ENCODE measurements around the gene SLC39A5. TPM values are rescaled to one million over a fixed set of nuclear protein-coding genes. Genes with fewer than 3 reads are reported as not detected.
"Not testable (repeated sequence)": the region's sequence is repeated elsewhere in the genome, so short reads cannot be mapped to it uniquely, and the experiment has no call there.

The SLC39A5 gene
- total and polyA plus RNA-seq, 8 donors = 108 to 615 (median 263) TPM

DNA sequence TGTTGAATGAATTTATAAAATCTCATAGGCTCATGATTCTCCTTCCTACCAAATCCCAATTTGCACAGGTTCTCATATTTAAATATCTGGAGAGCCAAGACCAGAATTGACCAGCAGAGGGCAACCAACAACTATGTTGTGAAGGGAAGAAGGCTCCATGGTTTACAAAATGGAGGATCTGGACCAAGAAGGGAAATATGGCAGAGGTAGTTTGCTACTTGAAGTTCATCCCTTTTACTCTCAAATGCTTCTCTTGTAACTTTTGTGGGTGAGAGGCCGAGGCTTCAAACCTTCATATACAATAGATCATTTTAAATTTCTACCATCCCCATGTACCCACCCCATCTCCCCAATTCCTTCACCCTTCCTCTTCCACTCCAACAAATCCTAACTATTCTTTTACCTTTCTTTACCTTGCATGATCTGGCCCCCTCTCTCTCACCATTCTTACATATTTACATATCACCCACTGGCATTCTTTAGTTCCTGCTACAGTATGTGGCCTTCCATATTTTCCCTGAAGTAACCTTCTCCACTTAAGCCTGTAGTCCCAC lies 36.7 kb upstream of the SLC39A5 start:
- DNase-seq = peak in 4 of 6 donors; percentile 60 to 85 (median 76)
- Histone ChIP-seq H3K36me3 (no peaks in the 10 kb centered on the region), H3K4me1 (peaks cover 1 to 2% (median 1%) of the 10 kb centered on the region in 3 donors), H3K27me3 (no peaks in the 10 kb centered on the region), H3K4me3 (no peak overlapping the region), H3K9me3 (no peaks in the 10 kb centered on the region), H3K27ac (no peak overlapping the region)
- peak in 3 of 4 donors; percentile 32 to 35 (median 32) for ATAC-seq
- intact Hi-C loops (cut with DNase I) = loop anchor here in 1 of 3 donors (10.0 kb wide), 1 partner anchor 62 kb away; the partner anchor contains the start of gene ANKRD52
- FAIRE-seq = peak; percentile 73
- 28 to 40% methylated on average over 1 of the region's 1 CpG for WGBS, 2 donors
- TF ChIP-seq CTCF (IDR thresholded peaks at IDR 0.05) = peak in 3 of 4 donors; percentile 39 to 74 (median 68)

DNA sequence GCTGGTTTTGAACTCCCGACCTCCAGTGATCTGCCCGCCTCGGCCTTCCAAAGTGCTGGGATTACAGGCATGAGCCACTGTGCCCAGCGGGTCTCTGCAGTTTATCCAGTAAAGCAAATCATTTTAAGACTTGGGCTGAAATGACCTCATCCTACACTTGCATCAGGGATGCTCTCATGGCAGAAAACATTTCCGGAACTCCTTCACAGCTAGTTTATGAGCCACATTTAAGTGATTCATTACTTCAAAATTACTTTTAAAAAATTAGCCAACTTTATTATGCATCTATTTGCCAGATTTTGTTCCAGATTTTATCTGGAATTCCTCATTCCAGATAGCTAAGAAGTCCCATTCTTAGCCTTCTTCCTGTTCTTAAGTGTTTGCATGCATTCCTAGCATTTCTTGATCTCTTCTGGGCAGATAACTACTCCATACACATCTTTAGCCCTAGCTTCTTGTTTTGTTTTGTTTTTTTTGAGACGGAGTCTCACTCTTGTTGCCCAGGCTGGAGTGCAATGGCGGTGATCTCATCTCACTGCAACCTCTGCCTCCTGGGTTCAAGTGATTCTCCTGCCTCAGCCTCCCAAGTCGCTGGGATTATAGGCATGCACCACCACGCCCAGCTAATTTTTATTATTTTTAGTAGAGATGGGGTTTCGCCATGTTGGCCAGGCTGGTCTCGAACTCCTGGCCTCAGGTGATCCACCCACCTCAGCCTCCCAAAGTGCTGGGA lies 32.9 kb upstream of the SLC39A5 start:
- not testable (repeated sequence) for FAIRE-seq, H3K36me3 ChIP-seq, H3K4me1 ChIP-seq, H3K4me3 ChIP-seq, H3K9me3 ChIP-seq, H3K27me3 ChIP-seq, DNase-seq, H3K27ac ChIP-seq
- peak in 2 of 4 donors; percentile 8 to 29 for ATAC-seq
- 72 to 81% methylated on average over 10 to 11 of the region's 11 CpGs for WGBS, 2 donors
- intact Hi-C loops (cut with DNase I) = loop anchor here in 1 of 3 donors (10.0 kb wide), 1 partner anchor 58 kb away; the partner anchor contains the start of gene ANKRD52

GRCh38 chr12:56197921-56198635 lies 31.8 kb upstream of the SLC39A5 start:
- intact Hi-C loops (cut with DNase I) = loop anchor here in 1 of 3 donors (10.0 kb wide), 1 partner anchor 57 kb away; the partner anchor contains the start of gene ANKRD52
- Histone ChIP-seq H3K36me3 (no peaks in the 10 kb centered on the region), H3K9me3 (no peaks in the 10 kb centered on the region), H3K4me1 (no peaks in the 10 kb centered on the region), H3K27me3 (no peaks in the 10 kb centered on the region), H3K4me3 (no peak overlapping the region), H3K27ac (no peak overlapping the region)
- WGBS, 2 donors = 86 to 93% methylated on average over 9 of the region's 9 CpGs
- TF ChIP-seq CTCF (IDR thresholded peaks at IDR 0.05) = no peak
- DNase-seq (no peak), FAIRE-seq (no peak), ATAC-seq (no peak)

DNA sequence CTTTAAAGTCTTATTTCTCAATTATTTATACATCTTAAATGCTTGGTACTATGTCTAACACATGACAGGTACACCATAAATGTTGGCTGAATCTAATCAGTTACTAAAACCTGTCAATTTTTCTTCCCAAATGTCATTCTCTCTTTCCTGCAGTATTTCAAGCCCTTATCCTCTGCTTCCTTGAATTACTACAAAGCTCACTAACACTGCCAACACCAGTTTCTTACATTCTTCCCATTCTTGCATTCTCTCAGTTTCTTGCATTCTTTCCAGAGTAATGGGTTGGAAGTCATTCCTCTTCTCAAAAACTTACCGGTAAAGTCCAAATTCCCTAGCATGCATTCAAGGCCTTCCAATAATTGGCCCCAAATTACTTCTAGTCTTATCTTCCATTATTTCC lies 31.0 kb upstream of the SLC39A5 start:
- DNase-seq (no peak), ATAC-seq (no peak), FAIRE-seq (no peak)
- Histone ChIP-seq H3K36me3 (no peaks in the 10 kb centered on the region), H3K4me3 (no peak overlapping the region), H3K9me3 (no peaks in the 10 kb centered on the region), H3K27ac (no peak overlapping the region), H3K27me3 (no peaks in the 10 kb centered on the region), H3K4me1 (no peaks in the 10 kb centered on the region)
- 58 to 77% methylated on average over 1 of the region's 1 CpG for WGBS, 2 donors
- intact Hi-C loops (cut with DNase I) = loop anchor here in 1 of 3 donors (10.0 kb wide), 1 partner anchor 56 kb away; the partner anchor contains the start of gene ANKRD52
- TF ChIP-seq CTCF (IDR thresholded peaks at IDR 0.05) = no peak

GRCh38 chr12:56202366-56202765 lies 27.5 kb upstream of the SLC39A5 start:
- no peak for ATAC-seq
- Histone ChIP-seq H3K4me3 (no peak overlapping the region), H3K27me3 (no peaks in the 10 kb centered on the region), H3K4me1 (no peaks in the 10 kb centered on the region), H3K9me3 (no peaks in the 10 kb centered on the region), H3K27ac (no peak overlapping the region), H3K36me3 (peaks cover 0 to 18% (median 3%) of the 10 kb centered on the region in 3 donors)
- TF ChIP-seq CTCF (IDR thresholded peaks at IDR 0.05) = no peak
- no peak for FAIRE-seq
- intact Hi-C loops (cut with DNase I) = no loop called here
- 24 to 37% methylated on average over 1 of the region's 1 CpG for WGBS, 2 donors
- no peak for DNase-seq
